Measurements from ENCODE around the gene P2RY8. TPM values are rescaled to one million over a fixed set of nuclear protein-coding genes. Genes with fewer than 3 reads are reported as not detected.
"Not testable (repeated sequence)": the region's sequence is repeated elsewhere in the genome, so short reads cannot be mapped to it uniquely, and the experiment has no call there.

P2RY8 gene
- polyA plus RNA-seq, 6 donors from 2014 or later: 227 to 320 (median 275) TPM

- not testable (repeated sequence) for H3K27me3 Mint-ChIP-seq; DNase-seq; ATAC-seq (ENCODE audit: low read depth in 2 of 2)
- Mint-ChIP-seq H3K4me3 (peak overlapping the region in 3 of 8 donors; percentile 25 to 85 (median 25)), H3K4me1 (peaks cover 49 to 51% (median 51%) of the 10 kb centered on the region in 3 donors), H3K9me3 (peaks cover 5 to 23% (median 16%) of the 10 kb centered on the region in 7 donors), H3K27ac (peak overlapping the region in 5 of 6 donors; percentile 26 to 93 (median 61)), H3K36me3 (peaks cover 25 to 32% of the 10 kb centered on the region in 2 donors)
These were observed 88.4 kb downstream of the P2RY8 start for GRCh38 chrX:1448573-1449001.

GRCh38 chrX:1447969-1448572 is 88.9 kb downstream of the P2RY8 start:
- peaks cover 49 to 51% (median 49%) of the 10 kb centered on the region in 3 donors for H3K4me1 Mint-ChIP-seq
- H3K9me3 Mint-ChIP-seq: peaks cover 5 to 23% (median 16%) of the 10 kb centered on the region in 7 donors
- not testable (repeated sequence) for DNase-seq; H3K27me3 Mint-ChIP-seq; ATAC-seq (ENCODE audit: low read depth in 2 of 2)
- H3K4me3 Mint-ChIP-seq: peak overlapping the region in 2 of 8 donors; percentile 58 to 61
- peak overlapping the region in 1 of 6 donors; percentile 27 for H3K27ac Mint-ChIP-seq
- H3K36me3 Mint-ChIP-seq: peaks cover 25 to 34% of the 10 kb centered on the region in 2 donors

GRCh38 chrX:1446984-1447968 is 89.7 kb downstream of the P2RY8 start:
- not testable (repeated sequence) for H3K27me3 Mint-ChIP-seq
- Mint-ChIP-seq H3K27ac (peak overlapping the region in 5 of 6 donors; percentile 27 to 93 (median 73)), H3K4me3 (peak overlapping the region in 4 of 8 donors; percentile 4 to 79 (median 54)), H3K4me1 (peaks cover 44 to 53% (median 49%) of the 10 kb centered on the region in 3 donors), H3K36me3 (peaks cover 25 to 34% of the 10 kb centered on the region in 2 donors), H3K9me3 (peaks cover 5 to 24% (median 16%) of the 10 kb centered on the region in 7 donors)
- ATAC-seq (ENCODE audit: low read depth in 2 of 2) (peak; percentile 84 to 90), DNase-seq (peak; percentile 46)

GRCh38 chrX:1444561-1445500 is 92.2 kb downstream of the P2RY8 start:
- DNase-seq (no peak), ATAC-seq (ENCODE audit: low read depth in 2 of 2) (no peak)
- Mint-ChIP-seq H3K27ac (peak overlapping the region in 4 of 6 donors; percentile 53 to 86 (median 72)), H3K4me1 (peaks cover 27 to 50% (median 36%) of the 10 kb centered on the region in 3 donors), H3K4me3 (peak overlapping the region in 2 of 8 donors; percentile 15 to 70), H3K36me3 (peaks cover 25 to 34% of the 10 kb centered on the region in 2 donors), H3K27me3 (no peaks in the 10 kb centered on the region), H3K9me3 (peaks cover 5 to 24% (median 16%) of the 10 kb centered on the region in 7 donors)

GRCh38 chrX:1443496-1444075 is 93.4 kb downstream of the P2RY8 start:
- Mint-ChIP-seq H3K4me1 (peaks cover 15 to 37% (median 23%) of the 10 kb centered on the region in 3 donors), H3K9me3 (peaks cover 5 to 16% (median 10%) of the 10 kb centered on the region in 7 donors), H3K4me3 (no peak overlapping the region), H3K36me3 (peaks cover 22 to 24% of the 10 kb centered on the region in 2 donors), H3K27ac (peak overlapping the region in 1 of 6 donors; percentile 30), H3K27me3 (no peaks in the 10 kb centered on the region)
- no peak for ATAC-seq (ENCODE audit: low read depth in 2 of 2)
- DNase-seq: no peak

GRCh38 chrX:1442724-1443367 is 94.1 kb downstream of the P2RY8 start:
- Mint-ChIP-seq H3K27ac (no peak overlapping the region), H3K9me3 (peaks cover 0 to 16% (median 6%) of the 10 kb centered on the region in 7 donors), H3K27me3 (no peaks in the 10 kb centered on the region), H3K4me3 (peak overlapping the region in 1 of 8 donors; percentile 75), H3K4me1 (peaks cover 15 to 31% (median 18%) of the 10 kb centered on the region in 3 donors), H3K36me3 (peaks cover 17 to 20% of the 10 kb centered on the region in 2 donors)
- DNase-seq (no peak), ATAC-seq (ENCODE audit: low read depth in 2 of 2) (no peak)

GRCh38 chrX:1442016-1442665 is 94.8 kb downstream of the P2RY8 start:
- Mint-ChIP-seq H3K27ac (peak overlapping the region in 1 of 6 donors; percentile 20), H3K27me3 (no peaks in the 10 kb centered on the region), H3K4me1 (peaks cover 9 to 25% (median 16%) of the 10 kb centered on the region in 3 donors), H3K4me3 (no peak overlapping the region), H3K9me3 (peaks cover 0 to 14% (median 3%) of the 10 kb centered on the region in 7 donors), H3K36me3 (peaks cover 15 to 27% of the 10 kb centered on the region in 2 donors)
- DNase-seq (no peak), ATAC-seq (ENCODE audit: low read depth in 2 of 2) (no peak)

GRCh38 chrX:1440506-1440905 is 96.5 kb downstream of the P2RY8 start:
- peaks cover 5 to 12% (median 11%) of the 10 kb centered on the region in 3 donors for H3K4me1 Mint-ChIP-seq
- peaks cover 0 to 12% (median 2%) of the 10 kb centered on the region in 7 donors for H3K9me3 Mint-ChIP-seq
- no peak for DNase-seq
- no peak for ATAC-seq (ENCODE audit: low read depth in 2 of 2)
- no peak overlapping the region for H3K27ac Mint-ChIP-seq
- no peak overlapping the region for H3K4me3 Mint-ChIP-seq
- H3K36me3 Mint-ChIP-seq: peaks cover 15 to 31% of the 10 kb centered on the region in 2 donors
- H3K27me3 Mint-ChIP-seq: no peaks in the 10 kb centered on the region

GRCh38 chrX:1435241-1435895 is 101.6 kb downstream of the P2RY8 start:
- peaks cover 0 to 4% (median 0%) of the 10 kb centered on the region in 3 donors for H3K4me1 Mint-ChIP-seq
- peak overlapping the region in 1 of 6 donors; percentile 37 for H3K27ac Mint-ChIP-seq
- ATAC-seq (ENCODE audit: low read depth in 2 of 2) (no peak), DNase-seq (no peak)
- H3K9me3 Mint-ChIP-seq: peaks cover 0 to 3% (median 0%) of the 10 kb centered on the region in 7 donors
- no peak overlapping the region for H3K4me3 Mint-ChIP-seq
- no peaks in the 10 kb centered on the region for H3K27me3 Mint-ChIP-seq
- peaks cover 9 to 13% of the 10 kb centered on the region in 2 donors for H3K36me3 Mint-ChIP-seq

GRCh38 chrX:1434871-1435240 is 102.1 kb downstream of the P2RY8 start:
- no peak for ATAC-seq (ENCODE audit: low read depth in 2 of 2)
- Mint-ChIP-seq H3K4me3 (no peak overlapping the region), H3K27ac (no peak overlapping the region), H3K36me3 (peaks cover 9 to 13% of the 10 kb centered on the region in 2 donors), H3K4me1 (peaks cover 0 to 4% (median 0%) of the 10 kb centered on the region in 3 donors), H3K9me3 (peaks cover 0 to 3% (median 0%) of the 10 kb centered on the region in 7 donors), H3K27me3 (no peaks in the 10 kb centered on the region)
- no peak for DNase-seq

Data from naive B cell (primary cell).